ENCODE measurements around the gene SEMA3A. TPM values are rescaled to one million over a fixed set of nuclear protein-coding genes. Genes with fewer than 3 reads are reported as not detected.

The SEMA3A gene
- total and polyA plus RNA-seq, 2 experiments from 2014 or later, result 19.8 to 46.4 TPM

DNA sequence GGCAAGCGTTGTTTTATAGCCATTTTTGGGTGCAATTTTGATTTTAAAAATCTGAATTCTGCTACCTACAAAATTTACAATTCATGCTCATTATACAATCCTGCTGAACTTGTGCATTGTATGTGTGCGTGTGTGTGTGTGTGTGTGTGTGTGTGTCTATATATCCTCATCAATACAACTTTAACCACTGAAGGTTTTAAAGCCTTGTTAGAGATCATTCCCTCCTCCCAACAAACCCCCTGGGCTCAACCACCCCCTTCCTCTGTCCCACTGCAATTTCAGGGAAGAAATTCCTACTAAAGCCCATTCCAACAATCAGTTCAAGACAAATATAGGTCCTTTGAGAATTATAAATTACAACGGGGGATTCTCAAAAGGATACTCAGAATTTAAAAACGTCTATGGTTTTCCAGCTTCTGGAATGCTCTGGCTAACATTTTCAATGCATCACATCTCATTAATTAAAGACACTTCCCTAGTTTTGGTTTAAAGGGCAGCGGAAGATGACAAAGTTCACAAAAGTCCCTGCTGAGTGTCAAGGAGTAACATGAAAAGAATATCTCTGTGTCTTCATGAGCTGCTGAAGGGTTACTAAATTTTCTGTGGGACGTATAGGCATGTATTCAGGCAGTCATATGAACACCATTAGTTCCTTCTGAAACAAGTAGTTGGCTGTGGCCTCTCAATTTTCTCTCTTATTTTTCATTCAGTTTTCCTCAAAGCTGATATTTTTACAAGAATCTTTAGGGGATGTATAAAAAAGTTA is 889 bp upstream of the SEMA3A start (continued):
- TF ChIP-seq, protein P1, sequence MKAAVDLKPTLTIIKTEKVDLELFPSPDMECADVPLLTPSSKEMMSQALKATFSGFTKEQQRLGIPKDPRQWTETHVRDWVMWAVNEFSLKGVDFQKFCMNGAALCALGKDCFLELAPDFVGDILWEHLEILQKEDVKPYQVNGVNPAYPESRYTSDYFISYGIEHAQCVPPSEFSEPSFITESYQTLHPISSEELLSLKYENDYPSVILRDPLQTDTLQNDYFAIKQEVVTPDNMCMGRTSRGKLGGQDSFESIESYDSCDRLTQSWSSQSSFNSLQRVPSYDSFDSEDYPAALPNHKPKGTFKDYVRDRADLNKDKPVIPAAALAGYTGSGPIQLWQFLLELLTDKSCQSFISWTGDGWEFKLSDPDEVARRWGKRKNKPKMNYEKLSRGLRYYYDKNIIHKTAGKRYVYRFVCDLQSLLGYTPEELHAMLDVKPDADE (IDR thresholded peaks at IDR 0.05), result no peak
- TF ChIP-seq, protein P2, sequence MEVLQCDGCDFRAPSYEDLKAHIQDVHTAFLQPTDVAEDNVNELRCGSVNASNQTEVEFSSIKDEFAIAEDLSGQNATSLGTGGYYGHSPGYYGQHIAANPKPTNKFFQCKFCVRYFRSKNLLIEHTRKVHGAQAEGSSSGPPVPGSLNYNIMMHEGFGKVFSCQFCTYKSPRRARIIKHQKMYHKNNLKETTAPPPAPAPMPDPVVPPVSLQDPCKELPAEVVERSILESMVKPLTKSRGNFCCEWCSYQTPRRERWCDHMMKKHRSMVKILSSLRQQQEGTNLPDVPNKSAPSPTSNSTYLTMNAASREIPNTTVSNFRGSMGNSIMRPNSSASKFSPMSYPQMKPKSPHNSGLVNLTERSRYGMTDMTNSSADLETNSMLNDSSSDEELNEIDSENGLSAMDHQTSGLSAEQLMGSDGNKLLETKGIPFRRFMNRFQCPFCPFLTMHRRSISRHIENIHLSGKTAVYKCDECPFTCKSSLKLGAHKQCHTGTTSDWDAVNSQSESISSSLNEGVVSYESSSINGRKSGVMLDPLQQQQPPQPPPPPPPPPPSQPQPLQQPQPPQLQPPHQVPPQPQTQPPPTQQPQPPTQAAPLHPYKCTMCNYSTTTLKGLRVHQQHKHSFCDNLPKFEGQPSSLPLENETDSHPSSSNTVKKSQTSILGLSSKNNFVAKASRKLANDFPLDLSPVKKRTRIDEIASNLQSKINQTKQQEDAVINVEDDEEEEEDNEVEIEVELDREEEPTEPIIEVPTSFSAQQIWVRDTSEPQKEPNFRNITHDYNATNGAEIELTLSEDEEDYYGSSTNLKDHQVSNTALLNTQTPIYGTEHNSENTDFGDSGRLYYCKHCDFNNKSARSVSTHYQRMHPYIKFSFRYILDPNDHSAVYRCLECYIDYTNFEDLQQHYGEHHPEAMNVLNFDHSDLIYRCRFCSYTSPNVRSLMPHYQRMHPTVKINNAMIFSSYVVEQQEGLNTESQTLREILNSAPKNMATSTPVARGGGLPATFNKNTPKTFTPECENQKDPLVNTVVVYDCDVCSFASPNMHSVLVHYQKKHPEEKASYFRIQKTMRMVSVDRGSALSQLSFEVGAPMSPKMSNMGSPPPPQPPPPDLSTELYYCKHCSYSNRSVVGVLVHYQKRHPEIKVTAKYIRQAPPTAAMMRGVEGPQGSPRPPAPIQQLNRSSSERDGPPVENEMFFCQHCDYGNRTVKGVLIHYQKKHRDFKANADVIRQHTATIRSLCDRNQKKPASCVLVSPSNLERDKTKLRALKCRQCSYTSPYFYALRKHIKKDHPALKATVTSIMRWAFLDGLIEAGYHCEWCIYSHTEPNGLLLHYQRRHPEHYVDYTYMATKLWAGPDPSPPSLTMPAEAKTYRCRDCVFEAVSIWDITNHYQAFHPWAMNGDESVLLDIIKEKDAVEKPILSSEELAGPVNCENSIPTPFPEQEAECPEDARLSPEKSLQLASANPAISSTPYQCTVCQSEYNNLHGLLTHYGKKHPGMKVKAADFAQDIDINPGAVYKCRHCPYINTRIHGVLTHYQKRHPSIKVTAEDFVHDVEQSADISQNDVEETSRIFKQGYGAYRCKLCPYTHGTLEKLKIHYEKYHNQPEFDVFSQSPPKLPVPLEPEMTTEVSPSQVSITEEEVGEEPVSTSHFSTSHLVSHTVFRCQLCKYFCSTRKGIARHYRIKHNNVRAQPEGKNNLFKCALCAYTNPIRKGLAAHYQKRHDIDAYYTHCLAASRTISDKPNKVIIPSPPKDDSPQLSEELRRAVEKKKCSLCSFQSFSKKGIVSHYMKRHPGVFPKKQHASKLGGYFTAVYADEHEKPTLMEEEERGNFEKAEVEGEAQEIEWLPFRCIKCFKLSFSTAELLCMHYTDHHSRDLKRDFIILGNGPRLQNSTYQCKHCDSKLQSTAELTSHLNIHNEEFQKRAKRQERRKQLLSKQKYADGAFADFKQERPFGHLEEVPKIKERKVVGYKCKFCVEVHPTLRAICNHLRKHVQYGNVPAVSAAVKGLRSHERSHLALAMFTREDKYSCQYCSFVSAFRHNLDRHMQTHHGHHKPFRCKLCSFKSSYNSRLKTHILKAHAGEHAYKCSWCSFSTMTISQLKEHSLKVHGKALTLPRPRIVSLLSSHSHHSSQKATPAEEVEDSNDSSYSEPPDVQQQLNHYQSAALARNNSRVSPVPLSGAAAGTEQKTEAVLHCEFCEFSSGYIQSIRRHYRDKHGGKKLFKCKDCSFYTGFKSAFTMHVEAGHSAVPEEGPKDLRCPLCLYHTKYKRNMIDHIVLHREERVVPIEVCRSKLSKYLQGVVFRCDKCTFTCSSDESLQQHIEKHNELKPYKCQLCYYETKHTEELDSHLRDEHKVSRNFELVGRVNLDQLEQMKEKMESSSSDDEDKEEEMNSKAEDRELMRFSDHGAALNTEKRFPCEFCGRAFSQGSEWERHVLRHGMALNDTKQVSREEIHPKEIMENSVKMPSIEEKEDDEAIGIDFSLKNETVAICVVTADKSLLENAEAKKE (CRISPR knock-in tag; IDR thresholded peaks at IDR 0.05), result no peak
- no peak for TF ChIP-seq STAT1 (IDR thresholded peaks at IDR 0.05; ENCODE audit: unreplicated experiment)
- no peak for TF ChIP-seq CREB1 (CRISPR knock-in tag; IDR thresholded peaks at IDR 0.05; ENCODE audit: low read depth)
- TF ChIP-seq EZH2 (IDR thresholded peaks at IDR 0.05; ENCODE audit: low read depth, unreplicated experiment), result no peak
- TF ChIP-seq POLR2AphosphoS5 (IDR thresholded peaks at IDR 0.05; ENCODE audit: low read depth), result no peak
- no peak for TF ChIP-seq NANOG (IDR thresholded peaks at IDR 0.05; ENCODE audit: borderline replicate concordance)

DNA sequence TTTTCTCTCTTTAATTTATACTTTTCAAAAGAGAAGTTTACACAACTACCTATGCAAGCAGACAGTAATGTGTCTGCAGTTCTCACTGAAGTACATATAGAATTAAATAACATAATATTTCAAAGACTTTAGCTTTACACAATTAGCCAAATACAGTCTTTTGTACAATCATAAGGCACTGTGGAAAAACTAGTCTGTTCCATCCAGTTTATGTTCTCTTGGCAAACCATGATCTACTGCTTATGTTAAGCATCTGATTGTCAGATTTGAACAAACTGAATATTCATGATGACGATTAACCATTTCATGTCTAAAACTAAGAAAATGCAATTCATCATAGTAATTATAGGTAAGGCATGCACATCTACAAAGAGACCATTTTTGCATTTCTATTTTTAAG is 842 bp downstream of the SEMA3A start:
- Mint-ChIP-seq H3K27ac (no peak overlapping the region), H3K4me3 (peak overlapping the region; percentile 88), H3K27me3 (ENCODE audit: insufficient read depth, low read depth, poor library complexity) (peaks cover 3% of the 10 kb centered on the region), H3K4me1 (peaks cover 40% of the 10 kb centered on the region), H3K9me3 (no peaks in the 10 kb centered on the region), H3K36me3 (ENCODE audit: low read depth) (no peaks in the 10 kb centered on the region)
- Histone ChIP-seq H3K9me2 (ENCODE audit: insufficient read depth) (no peaks in the 10 kb centered on the region), H3F3A (replicated peaks; ENCODE audit: low read depth) (no peaks in the 10 kb centered on the region), H3K4me1 (ENCODE audit: insufficient read depth) (peaks cover 51% of the 10 kb centered on the region), H3K79me2 (replicated peaks; ENCODE audit: insufficient read depth) (peaks cover 59% of the 10 kb centered on the region), H4K20me1 (replicated peaks; ENCODE audit: insufficient read depth) (no peaks in the 10 kb centered on the region), H3K27ac (ENCODE audit: low read depth) (no peak overlapping the region), H3K27me3 (ENCODE audit: insufficient read depth) (no peaks in the 10 kb centered on the region), H3K36me3 (ENCODE audit: insufficient read depth) (no peaks in the 10 kb centered on the region), H2AFZ (no peak overlapping the region), H3K4me2 (peak overlapping the region; percentile 79), H3K4me3 (peak overlapping the region; percentile 65)
- ATAC-seq (no peak), DNase-seq (ENCODE audit: low spot score) (no peak)
- TF ChIP-seq EZH2phosphoT487 (IDR thresholded peaks at IDR 0.05; ENCODE audit: unreplicated experiment) (no peak), JUNB (IDR thresholded peaks at IDR 0.05; ENCODE audit: unreplicated experiment) (no peak)
- TF ChIP-seq, protein P3, sequence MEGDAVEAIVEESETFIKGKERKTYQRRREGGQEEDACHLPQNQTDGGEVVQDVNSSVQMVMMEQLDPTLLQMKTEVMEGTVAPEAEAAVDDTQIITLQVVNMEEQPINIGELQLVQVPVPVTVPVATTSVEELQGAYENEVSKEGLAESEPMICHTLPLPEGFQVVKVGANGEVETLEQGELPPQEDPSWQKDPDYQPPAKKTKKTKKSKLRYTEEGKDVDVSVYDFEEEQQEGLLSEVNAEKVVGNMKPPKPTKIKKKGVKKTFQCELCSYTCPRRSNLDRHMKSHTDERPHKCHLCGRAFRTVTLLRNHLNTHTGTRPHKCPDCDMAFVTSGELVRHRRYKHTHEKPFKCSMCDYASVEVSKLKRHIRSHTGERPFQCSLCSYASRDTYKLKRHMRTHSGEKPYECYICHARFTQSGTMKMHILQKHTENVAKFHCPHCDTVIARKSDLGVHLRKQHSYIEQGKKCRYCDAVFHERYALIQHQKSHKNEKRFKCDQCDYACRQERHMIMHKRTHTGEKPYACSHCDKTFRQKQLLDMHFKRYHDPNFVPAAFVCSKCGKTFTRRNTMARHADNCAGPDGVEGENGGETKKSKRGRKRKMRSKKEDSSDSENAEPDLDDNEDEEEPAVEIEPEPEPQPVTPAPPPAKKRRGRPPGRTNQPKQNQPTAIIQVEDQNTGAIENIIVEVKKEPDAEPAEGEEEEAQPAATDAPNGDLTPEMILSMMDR (conservative IDR thresholded peaks at IDR 0.05; ENCODE audit: low read depth in 2 of 2), result no peak
- TF ChIP-seq, protein P4, sequence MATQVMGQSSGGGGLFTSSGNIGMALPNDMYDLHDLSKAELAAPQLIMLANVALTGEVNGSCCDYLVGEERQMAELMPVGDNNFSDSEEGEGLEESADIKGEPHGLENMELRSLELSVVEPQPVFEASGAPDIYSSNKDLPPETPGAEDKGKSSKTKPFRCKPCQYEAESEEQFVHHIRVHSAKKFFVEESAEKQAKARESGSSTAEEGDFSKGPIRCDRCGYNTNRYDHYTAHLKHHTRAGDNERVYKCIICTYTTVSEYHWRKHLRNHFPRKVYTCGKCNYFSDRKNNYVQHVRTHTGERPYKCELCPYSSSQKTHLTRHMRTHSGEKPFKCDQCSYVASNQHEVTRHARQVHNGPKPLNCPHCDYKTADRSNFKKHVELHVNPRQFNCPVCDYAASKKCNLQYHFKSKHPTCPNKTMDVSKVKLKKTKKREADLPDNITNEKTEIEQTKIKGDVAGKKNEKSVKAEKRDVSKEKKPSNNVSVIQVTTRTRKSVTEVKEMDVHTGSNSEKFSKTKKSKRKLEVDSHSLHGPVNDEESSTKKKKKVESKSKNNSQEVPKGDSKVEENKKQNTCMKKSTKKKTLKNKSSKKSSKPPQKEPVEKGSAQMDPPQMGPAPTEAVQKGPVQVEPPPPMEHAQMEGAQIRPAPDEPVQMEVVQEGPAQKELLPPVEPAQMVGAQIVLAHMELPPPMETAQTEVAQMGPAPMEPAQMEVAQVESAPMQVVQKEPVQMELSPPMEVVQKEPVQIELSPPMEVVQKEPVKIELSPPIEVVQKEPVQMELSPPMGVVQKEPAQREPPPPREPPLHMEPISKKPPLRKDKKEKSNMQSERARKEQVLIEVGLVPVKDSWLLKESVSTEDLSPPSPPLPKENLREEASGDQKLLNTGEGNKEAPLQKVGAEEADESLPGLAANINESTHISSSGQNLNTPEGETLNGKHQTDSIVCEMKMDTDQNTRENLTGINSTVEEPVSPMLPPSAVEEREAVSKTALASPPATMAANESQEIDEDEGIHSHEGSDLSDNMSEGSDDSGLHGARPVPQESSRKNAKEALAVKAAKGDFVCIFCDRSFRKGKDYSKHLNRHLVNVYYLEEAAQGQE (IDR thresholded peaks at IDR 0.05; ENCODE audit: unreplicated experiment), result no peak
